ENCODE data around the gene MGLL. TPM values are rescaled to one million over a fixed set of nuclear protein-coding genes. Genes with fewer than 3 reads are reported as not detected.

Gene MGLL
- total and polyA plus RNA-seq, 2 donors (not counting 1 experiment from before 2014, with no cell fraction given): 1.7 to 6.9 TPM

DNA sequence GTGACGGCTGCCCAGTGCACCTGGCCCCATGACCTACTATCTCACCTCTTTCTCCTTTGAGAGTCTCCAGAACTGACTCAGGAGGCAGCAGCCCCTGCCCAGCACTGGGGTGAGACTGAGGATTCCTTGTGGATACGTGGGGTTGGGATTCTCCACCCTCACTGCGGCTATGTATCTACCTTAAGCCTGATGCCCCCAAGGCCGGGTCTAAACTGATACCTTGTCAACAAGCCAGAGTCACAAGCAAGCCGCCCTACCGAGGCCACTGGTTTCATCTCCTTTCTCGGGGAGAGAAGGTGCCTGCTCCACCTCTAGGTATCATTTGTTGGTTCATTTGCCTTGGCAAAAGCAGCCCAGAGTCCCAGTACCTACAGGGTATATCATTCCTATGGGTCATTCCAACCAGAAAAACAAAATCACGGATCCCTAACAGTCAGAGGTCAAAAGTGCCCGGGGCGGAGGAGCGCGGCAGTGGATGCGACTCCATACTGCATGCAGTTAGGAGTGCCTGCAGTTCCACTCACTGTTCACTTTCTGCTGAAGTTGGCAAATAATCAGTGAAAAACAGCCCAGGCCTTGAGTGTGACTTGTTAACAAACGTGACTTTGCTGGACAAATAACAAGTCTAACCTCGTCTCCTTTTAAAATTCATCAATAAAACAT is 102.0 kb downstream of the MGLL start:
- H3K27me3 ChIP-seq (replicated peaks in 1 of 4; ENCODE audit: control extremely low read depth in 1 of 4, control insufficient read depth in 3 of 4, insufficient read depth in 4 of 4, low read length in 3 of 4): no peaks in the 10 kb centered on the region
- no peaks in the 10 kb centered on the region for H4K20me1 ChIP-seq (ENCODE audit: control insufficient read depth, insufficient read depth, low read length, poor library complexity, severe bottlenecking)
- Mint-ChIP-seq H3K4me1 (no peaks in the 10 kb centered on the region), H3K27me3 (no peaks in the 10 kb centered on the region), H3K27ac (no peak overlapping the region), H3K9me3 (ENCODE audit: insufficient read depth) (peaks cover 3% of the 10 kb centered on the region), H3K4me3 (no peak overlapping the region)
- intact Hi-C loops (cut with micrococcal nuclease): no loop called here
- ChIA-PET POLR2A (no interaction called here), CTCF (no interaction called here)
- TF ChIP-seq, protein P1, sequence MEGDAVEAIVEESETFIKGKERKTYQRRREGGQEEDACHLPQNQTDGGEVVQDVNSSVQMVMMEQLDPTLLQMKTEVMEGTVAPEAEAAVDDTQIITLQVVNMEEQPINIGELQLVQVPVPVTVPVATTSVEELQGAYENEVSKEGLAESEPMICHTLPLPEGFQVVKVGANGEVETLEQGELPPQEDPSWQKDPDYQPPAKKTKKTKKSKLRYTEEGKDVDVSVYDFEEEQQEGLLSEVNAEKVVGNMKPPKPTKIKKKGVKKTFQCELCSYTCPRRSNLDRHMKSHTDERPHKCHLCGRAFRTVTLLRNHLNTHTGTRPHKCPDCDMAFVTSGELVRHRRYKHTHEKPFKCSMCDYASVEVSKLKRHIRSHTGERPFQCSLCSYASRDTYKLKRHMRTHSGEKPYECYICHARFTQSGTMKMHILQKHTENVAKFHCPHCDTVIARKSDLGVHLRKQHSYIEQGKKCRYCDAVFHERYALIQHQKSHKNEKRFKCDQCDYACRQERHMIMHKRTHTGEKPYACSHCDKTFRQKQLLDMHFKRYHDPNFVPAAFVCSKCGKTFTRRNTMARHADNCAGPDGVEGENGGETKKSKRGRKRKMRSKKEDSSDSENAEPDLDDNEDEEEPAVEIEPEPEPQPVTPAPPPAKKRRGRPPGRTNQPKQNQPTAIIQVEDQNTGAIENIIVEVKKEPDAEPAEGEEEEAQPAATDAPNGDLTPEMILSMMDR (IDR thresholded peaks at IDR 0.05): no peak
- no peak for TF ChIP-seq EZH2 (IDR thresholded peaks at IDR 0.05; ENCODE audit: borderline replicate concordance, insufficient read depth, low read depth, low read length, poor library complexity, severe bottlenecking)
- no peak overlapping the region for H3K4me3 ChIP-seq (ENCODE audit: control extremely low read depth in 1 of 5, extremely low read depth in 1 of 5, insufficient read depth in 1 of 5, low read depth in 2 of 5, low read length in 4 of 5)
- ATAC-seq (ENCODE audit: low read depth): no peak
- no peaks in the 10 kb centered on the region for H3K36me3 ChIP-seq (replicated peaks in 1 of 2; ENCODE audit: control extremely low read depth in 1 of 2, control insufficient read depth in 1 of 2, extremely low read depth in 1 of 2, insufficient read depth in 2 of 2, low read length in 1 of 2)
- no peak overlapping the region for H3K4me2 ChIP-seq (replicated peaks; ENCODE audit: low read depth, low read length, poor library complexity, severe bottlenecking)
- H3K9me3 ChIP-seq (ENCODE audit: control extremely low read depth in 1 of 3, control insufficient read depth in 2 of 3, insufficient read depth in 1 of 3, low read length in 2 of 3): no peaks in the 10 kb centered on the region
- 96% methylated on average over 13 of the region's 15 CpGs for WGBS (ENCODE audit: insufficient coverage)
- H2AFZ ChIP-seq (ENCODE audit: insufficient read depth, low read depth, low read length, poor library complexity, severe bottlenecking): no peak overlapping the region
- H3K27ac ChIP-seq (ENCODE audit: low read length in 2 of 2): no peak overlapping the region
- no peaks in the 10 kb centered on the region for H3K79me2 ChIP-seq (ENCODE audit: control insufficient read depth, insufficient read depth, low read length)
- H3K4me1 ChIP-seq (ENCODE audit: control insufficient read depth in 2 of 2, insufficient read depth in 2 of 2, low read length in 2 of 2): no peaks in the 10 kb centered on the region
- H3K9ac ChIP-seq (ENCODE audit: low read length): no peak overlapping the region
- no peak for DNase-seq

DNA sequence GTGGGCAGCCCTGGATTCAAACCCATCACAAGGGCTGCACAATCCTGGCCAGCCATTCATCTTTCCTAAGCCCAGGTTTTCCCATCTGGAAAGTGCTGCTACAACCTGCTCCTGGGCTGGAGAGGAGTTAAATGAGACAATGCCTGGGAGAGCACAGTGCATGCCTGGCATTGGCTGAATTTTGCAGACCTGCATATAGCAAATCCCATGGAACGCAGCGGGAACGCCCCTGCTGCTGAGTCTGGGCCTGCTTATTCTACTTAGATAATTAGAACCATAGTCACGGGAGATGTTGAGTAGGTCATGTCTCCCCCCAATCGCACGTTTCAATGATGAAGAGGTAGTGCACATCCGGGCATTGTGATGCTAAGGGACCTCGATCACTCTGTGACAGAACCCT is 102.9 kb downstream of the MGLL start:
- H3K9me3 Mint-ChIP-seq (ENCODE audit: insufficient read depth): peaks cover 3% of the 10 kb centered on the region
- ATAC-seq (ENCODE audit: low read depth): no peak
- Histone ChIP-seq H4K20me1 (ENCODE audit: control insufficient read depth, insufficient read depth, low read length, poor library complexity, severe bottlenecking) (no peaks in the 10 kb centered on the region), H3K36me3 (replicated peaks in 1 of 2; ENCODE audit: control extremely low read depth in 1 of 2, control insufficient read depth in 1 of 2, extremely low read depth in 1 of 2, insufficient read depth in 2 of 2, low read length in 1 of 2) (no peaks in the 10 kb centered on the region), H3K9ac (ENCODE audit: low read length) (no peak overlapping the region), H3K9me3 (ENCODE audit: control extremely low read depth in 1 of 3, control insufficient read depth in 2 of 3, insufficient read depth in 1 of 3, low read length in 2 of 3) (no peaks in the 10 kb centered on the region), H3K27ac (ENCODE audit: low read length in 2 of 2) (no peak overlapping the region), H3K4me1 (ENCODE audit: control insufficient read depth in 2 of 2, insufficient read depth in 2 of 2, low read length in 2 of 2) (no peaks in the 10 kb centered on the region), H3K79me2 (ENCODE audit: control insufficient read depth, insufficient read depth, low read length) (no peaks in the 10 kb centered on the region), H3K4me2 (replicated peaks; ENCODE audit: low read depth, low read length, poor library complexity, severe bottlenecking) (no peak overlapping the region), H3K4me3 (ENCODE audit: control extremely low read depth in 1 of 5, extremely low read depth in 1 of 5, insufficient read depth in 1 of 5, low read depth in 2 of 5, low read length in 4 of 5) (no peak overlapping the region), H3K27me3 (replicated peaks in 1 of 4; ENCODE audit: control extremely low read depth in 1 of 4, control insufficient read depth in 3 of 4, insufficient read depth in 4 of 4, low read length in 3 of 4) (no peaks in the 10 kb centered on the region), H2AFZ (ENCODE audit: insufficient read depth, low read depth, low read length, poor library complexity, severe bottlenecking) (no peak overlapping the region)
- ChIA-PET CTCF (no interaction called here), POLR2A (no interaction called here)
- TF ChIP-seq, protein P1 (IDR thresholded peaks at IDR 0.05): no peak
- no peak for TF ChIP-seq EZH2 (IDR thresholded peaks at IDR 0.05; ENCODE audit: borderline replicate concordance, insufficient read depth, low read depth, low read length, poor library complexity, severe bottlenecking)
- no peak overlapping the region for H3K27ac Mint-ChIP-seq
- WGBS (ENCODE audit: insufficient coverage): 100% methylated on average over 5 of the region's 8 CpGs
- intact Hi-C loops (cut with micrococcal nuclease): no loop called here
- no peak overlapping the region for H3K4me3 Mint-ChIP-seq
- H3K27me3 Mint-ChIP-seq: no peaks in the 10 kb centered on the region
- no peaks in the 10 kb centered on the region for H3K4me1 Mint-ChIP-seq
- DNase-seq: no peak
